ENCODE data around the gene ARF1. TPM values are rescaled to one million over a fixed set of nuclear protein-coding genes. Genes with fewer than 3 reads are reported as not detected.

Gene ARF1
- total RNA-seq, 2 experiments from 2014 or later, result 318 to 322 TPM

DNA sequence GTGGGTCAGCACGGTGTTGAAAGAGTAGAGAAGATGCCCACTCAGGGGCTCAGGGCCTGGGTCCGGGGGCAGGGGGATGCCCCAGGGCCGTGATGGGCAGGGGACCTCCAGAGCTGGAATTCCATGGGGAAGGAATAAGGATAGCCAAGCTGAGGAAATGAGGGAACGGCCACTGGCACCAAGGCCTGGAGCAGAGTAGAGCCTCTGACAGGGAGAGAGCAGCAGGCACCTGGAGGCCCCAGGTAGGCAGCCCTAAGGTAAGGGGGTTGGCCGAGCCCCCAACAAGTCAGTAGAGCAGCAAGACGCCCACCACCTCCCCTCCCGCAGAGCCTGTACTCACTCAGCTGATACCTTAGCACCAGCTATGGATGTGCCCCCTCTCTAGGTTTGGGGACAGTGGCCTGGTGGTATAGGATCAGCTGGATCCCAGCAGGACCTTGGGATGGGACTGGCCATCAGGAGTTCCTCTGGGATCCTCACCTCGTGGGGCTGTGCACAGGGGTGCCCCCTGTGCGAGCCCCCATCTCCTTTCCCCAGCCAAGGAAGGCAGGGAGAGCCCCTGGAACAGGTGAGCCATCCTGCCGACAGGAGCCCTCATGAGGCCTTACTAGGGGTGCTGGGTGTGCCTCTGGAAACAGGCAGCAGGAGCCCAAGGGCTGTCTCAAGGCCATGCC is 21.0 kb upstream of the ARF1 start:
- H3K27me3 Mint-ChIP-seq, result peaks cover 51% of the 10 kb centered on the region
- ChIA-PET POLR2A (interaction anchor here (1.2 kb wide), 1 partner anchor 15 kb away, joined by 3 read pairs; no protein-coding TSS in a partner anchor), CTCF (no interaction called here)
- peak in 1 of 14 experiments; percentile 17 for DNase-seq
- ATAC-seq (ENCODE audit: poor library complexity), result no peak
- H3K27ac Mint-ChIP-seq, result no peak overlapping the region
- TF ChIP-seq, protein P1, sequence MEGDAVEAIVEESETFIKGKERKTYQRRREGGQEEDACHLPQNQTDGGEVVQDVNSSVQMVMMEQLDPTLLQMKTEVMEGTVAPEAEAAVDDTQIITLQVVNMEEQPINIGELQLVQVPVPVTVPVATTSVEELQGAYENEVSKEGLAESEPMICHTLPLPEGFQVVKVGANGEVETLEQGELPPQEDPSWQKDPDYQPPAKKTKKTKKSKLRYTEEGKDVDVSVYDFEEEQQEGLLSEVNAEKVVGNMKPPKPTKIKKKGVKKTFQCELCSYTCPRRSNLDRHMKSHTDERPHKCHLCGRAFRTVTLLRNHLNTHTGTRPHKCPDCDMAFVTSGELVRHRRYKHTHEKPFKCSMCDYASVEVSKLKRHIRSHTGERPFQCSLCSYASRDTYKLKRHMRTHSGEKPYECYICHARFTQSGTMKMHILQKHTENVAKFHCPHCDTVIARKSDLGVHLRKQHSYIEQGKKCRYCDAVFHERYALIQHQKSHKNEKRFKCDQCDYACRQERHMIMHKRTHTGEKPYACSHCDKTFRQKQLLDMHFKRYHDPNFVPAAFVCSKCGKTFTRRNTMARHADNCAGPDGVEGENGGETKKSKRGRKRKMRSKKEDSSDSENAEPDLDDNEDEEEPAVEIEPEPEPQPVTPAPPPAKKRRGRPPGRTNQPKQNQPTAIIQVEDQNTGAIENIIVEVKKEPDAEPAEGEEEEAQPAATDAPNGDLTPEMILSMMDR (IDR thresholded peaks at IDR 0.05), result no peak
- intact Hi-C loops (cut with DNase I, micrococcal nuclease), result no loop called here
- H3K4me1 Mint-ChIP-seq (ENCODE audit: low read depth), result peaks cover 6% of the 10 kb centered on the region
- Histone ChIP-seq H3K27me3 (ENCODE audit: control insufficient read depth in 1 of 2, insufficient read depth in 2 of 2, low read length in 2 of 2) (peaks cover 53 to 75% of the 10 kb centered on the region in 2 experiments), H3K4me3 (ENCODE audit: low read length) (no peak overlapping the region), H3K9me3 (ENCODE audit: control insufficient read depth in 1 of 2, insufficient read depth in 1 of 2, low read length in 2 of 2) (peaks cover 0 to 56% of the 10 kb centered on the region in 2 experiments), H3K27ac (ENCODE audit: low read depth in 1 of 2, low read length in 2 of 2) (no peak overlapping the region), H3K36me3 (ENCODE audit: insufficient read depth, low read length) (no peaks in the 10 kb centered on the region), H3K4me1 (ENCODE audit: insufficient read depth, low read length) (peaks cover 27% of the 10 kb centered on the region)
- no peaks in the 10 kb centered on the region for H3K9me3 Mint-ChIP-seq
- no peaks in the 10 kb centered on the region for H3K36me3 Mint-ChIP-seq (ENCODE audit: low read depth)
- H3K4me3 Mint-ChIP-seq, result no peak overlapping the region

DNA sequence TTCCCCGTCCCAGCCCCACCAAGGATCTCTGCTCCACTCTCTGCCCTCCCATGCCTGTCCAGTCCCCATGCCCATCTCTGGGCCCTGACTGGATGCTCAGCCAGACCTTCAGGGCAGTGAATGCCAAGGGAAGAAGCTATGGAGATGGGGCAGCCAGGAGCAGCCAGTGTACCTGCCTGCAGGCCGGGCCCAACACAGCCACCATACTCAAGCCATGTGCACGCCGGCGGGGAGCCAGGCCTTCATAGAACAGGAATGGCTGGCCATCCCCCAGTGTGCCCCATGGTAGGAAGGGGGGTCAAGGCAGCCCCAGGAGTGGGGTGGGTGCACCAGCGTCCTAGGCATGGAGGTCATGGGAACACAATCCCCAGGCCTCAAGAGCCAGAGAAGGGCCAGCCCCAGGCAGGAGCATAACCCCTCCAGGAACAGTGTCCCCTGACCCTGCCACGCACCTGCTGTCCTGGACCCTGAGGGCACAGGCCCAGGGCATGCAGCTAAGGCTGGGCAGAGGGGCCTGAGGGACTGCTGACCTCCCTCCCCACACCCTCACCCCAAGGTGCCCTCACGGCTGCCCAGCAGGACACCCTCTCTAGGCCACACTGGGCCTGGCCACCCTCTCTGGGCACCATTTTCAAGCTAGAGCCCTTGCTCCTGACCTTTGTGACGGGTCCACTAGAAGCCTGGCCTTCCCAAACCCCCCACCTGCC is 20.3 kb upstream of the ARF1 start:
- peaks cover 59 to 81% of the 10 kb centered on the region in 2 experiments for H3K27me3 ChIP-seq (ENCODE audit: control insufficient read depth in 1 of 2, insufficient read depth in 2 of 2, low read length in 2 of 2)
- H3K4me1 Mint-ChIP-seq (ENCODE audit: low read depth), result peaks cover 6% of the 10 kb centered on the region
- no peaks in the 10 kb centered on the region for H3K9me3 Mint-ChIP-seq
- peaks cover 49% of the 10 kb centered on the region for H3K27me3 Mint-ChIP-seq
- H3K27ac ChIP-seq (ENCODE audit: low read depth in 1 of 2, low read length in 2 of 2), result no peak overlapping the region
- ChIA-PET CTCF (no interaction called here), POLR2A (no interaction called here)
- intact Hi-C loops (cut with DNase I, micrococcal nuclease), result no loop called here
- no peak overlapping the region for H3K4me3 ChIP-seq (ENCODE audit: low read length)
- no peak overlapping the region for H3K4me3 Mint-ChIP-seq
- TF ChIP-seq, protein P1 (IDR thresholded peaks at IDR 0.05), result no peak
- H3K36me3 ChIP-seq (ENCODE audit: insufficient read depth, low read length), result no peaks in the 10 kb centered on the region
- H3K36me3 Mint-ChIP-seq (ENCODE audit: low read depth), result no peaks in the 10 kb centered on the region
- H3K27ac Mint-ChIP-seq, result no peak overlapping the region
- peaks cover 0 to 56% of the 10 kb centered on the region in 2 experiments for H3K9me3 ChIP-seq (ENCODE audit: control insufficient read depth in 1 of 2, insufficient read depth in 1 of 2, low read length in 2 of 2)
- DNase-seq (peak in 1 of 14 experiments; percentile 20), ATAC-seq (ENCODE audit: poor library complexity) (no peak)
- H3K4me1 ChIP-seq (ENCODE audit: insufficient read depth, low read length), result peaks cover 27% of the 10 kb centered on the region

DNA sequence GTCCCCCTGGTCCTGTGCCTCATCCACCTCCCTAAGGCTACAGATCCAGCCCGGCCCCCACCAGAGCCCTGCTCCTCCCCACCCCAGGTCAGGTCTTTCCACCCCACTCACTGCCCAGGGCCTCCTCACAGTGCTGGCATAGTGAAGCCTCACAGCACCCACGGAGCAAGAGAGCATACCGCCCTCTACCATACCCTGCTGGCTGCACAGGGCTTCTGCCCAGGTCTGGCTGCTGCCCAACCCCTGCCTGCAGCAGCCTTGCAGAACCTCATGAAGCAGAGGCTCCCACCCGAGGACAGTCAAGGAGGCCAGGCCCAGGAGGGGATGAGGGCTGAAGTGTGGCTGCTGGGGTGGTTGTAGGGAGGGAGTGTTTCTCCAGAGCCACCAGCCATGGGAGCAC is 19.7 kb upstream of the ARF1 start:
- POLR2A ChIA-PET, result no interaction called here
- no peak overlapping the region for H3K27ac ChIP-seq (ENCODE audit: low read depth in 1 of 2, low read length in 2 of 2)
- H3K4me3 Mint-ChIP-seq, result no peak overlapping the region
- H3K27me3 ChIP-seq (ENCODE audit: control insufficient read depth in 1 of 2, insufficient read depth in 2 of 2, low read length in 2 of 2), result peaks cover 59 to 85% of the 10 kb centered on the region in 2 experiments
- H3K36me3 Mint-ChIP-seq (ENCODE audit: low read depth), result no peaks in the 10 kb centered on the region
- TF ChIP-seq, protein P1 (IDR thresholded peaks at IDR 0.05), result no peak
- intact Hi-C loops (cut with DNase I, micrococcal nuclease), result no loop called here
- peaks cover 43% of the 10 kb centered on the region for H3K27me3 Mint-ChIP-seq
- H3K4me3 ChIP-seq (ENCODE audit: low read length), result no peak overlapping the region
- H3K36me3 ChIP-seq (ENCODE audit: insufficient read depth, low read length), result no peaks in the 10 kb centered on the region
- peaks cover 27% of the 10 kb centered on the region for H3K4me1 ChIP-seq (ENCODE audit: insufficient read depth, low read length)
- DNase-seq (no peak), ATAC-seq (ENCODE audit: poor library complexity) (no peak)
- CTCF ChIA-PET, result no interaction called here
- peaks cover 6% of the 10 kb centered on the region for H3K4me1 Mint-ChIP-seq (ENCODE audit: low read depth)
- H3K9me3 ChIP-seq (ENCODE audit: control insufficient read depth in 1 of 2, insufficient read depth in 1 of 2, low read length in 2 of 2), result peaks cover 0 to 56% of the 10 kb centered on the region in 2 experiments
- H3K9me3 Mint-ChIP-seq, result no peaks in the 10 kb centered on the region
- no peak overlapping the region for H3K27ac Mint-ChIP-seq

All from CD4-positive, alpha-beta T cell (primary cell).